GM21423 (cell line): ENCODE data around the gene C13orf46.
"Not testable (repeated sequence)": the region's sequence is repeated elsewhere in the genome, so short reads cannot be mapped to it uniquely, and the experiment has no call there.

ENCODE experiments used
- ATAC-seq: cut with Tn5 transposase; IDR thresholded peaks from one replicate; pipeline ENCODE4 v1.9.1; 2021; ENCODE audit warnings: mild to moderate bottlenecking, moderate library complexity; ENCODE audit not compliant: unreplicated experiment

The C13orf46 gene

GRCh38 chr13:113914333-113915011 lies 59.4 kb downstream of the C13orf46 start:
- no peak for ATAC-seq

GRCh38 chr13:113913838-113914237 lies 60.0 kb downstream of the C13orf46 start:
- ATAC-seq: not testable (repeated sequence)

- not testable (repeated sequence) for ATAC-seq
Measured at GRCh38 chr13:113913408-113913807, 60.5 kb downstream of the C13orf46 start.

GRCh38 chr13:113912596-113912995 lies 61.3 kb downstream of the C13orf46 start:
- ATAC-seq: no peak

- no peak for ATAC-seq
Measured at GRCh38 chr13:113907635-113908617, 66.0 kb downstream of the C13orf46 start.

GRCh38 chr13:113906571-113906970 lies 67.3 kb downstream of the C13orf46 start:
- no peak for ATAC-seq

GRCh38 chr13:113905942-113906341 lies 67.9 kb downstream of the C13orf46 start:
- no peak for ATAC-seq

- no peak for ATAC-seq
Measured at GRCh38 chr13:113905018-113905417, 68.9 kb downstream of the C13orf46 start.

GRCh38 chr13:113904411-113904810 lies 69.5 kb downstream of the C13orf46 start:
- no peak for ATAC-seq

GRCh38 chr13:113903912-113904311 lies 70.0 kb downstream of the C13orf46 start:
- no peak for ATAC-seq
